ENCODE measurements around the gene AEBP2.

AEBP2 gene

GRCh38 chr12:19450362-19450761, 11.1 kb downstream of the AEBP2 start:
- no peak overlapping the region for H3K27ac ChIP-seq
- TF ChIP-seq CTCF (IDR thresholded peaks at IDR 0.05) (no peak), ZFX (IDR thresholded peaks at IDR 0.05; ENCODE audit: borderline replicate concordance) (no peak)

- TF ChIP-seq ZFX (IDR thresholded peaks at IDR 0.05; ENCODE audit: borderline replicate concordance), result no peak
- no peak for TF ChIP-seq CTCF (IDR thresholded peaks at IDR 0.05)
- no peak overlapping the region for H3K27ac ChIP-seq
These were observed 11.9 kb downstream of the AEBP2 start for GRCh38 chr12:19451196-19451595.

DNA sequence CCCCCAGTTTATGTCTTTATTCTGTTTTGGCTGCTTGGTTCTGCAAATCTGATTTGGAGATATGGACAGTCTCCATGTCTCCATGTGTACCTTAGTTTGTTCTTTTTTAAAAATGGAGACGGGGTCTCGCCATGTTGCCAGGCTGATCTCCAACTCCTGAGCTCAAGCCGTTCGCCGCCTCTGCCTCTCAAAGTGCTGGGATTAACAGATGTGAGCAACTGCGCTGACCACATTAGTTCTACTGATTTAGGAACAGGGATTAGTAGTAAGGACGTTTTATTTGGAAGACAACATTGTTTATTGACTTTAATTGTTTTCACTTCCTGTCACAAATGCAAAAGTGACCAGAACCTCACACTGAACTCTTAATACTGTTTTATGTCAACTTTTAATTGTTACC, 14.7 kb downstream of the AEBP2 start:
- no peak overlapping the region for H3K27ac ChIP-seq
- TF ChIP-seq ZFX (IDR thresholded peaks at IDR 0.05; ENCODE audit: borderline replicate concordance), result no peak
- TF ChIP-seq CTCF (IDR thresholded peaks at IDR 0.05), result no peak

DNA sequence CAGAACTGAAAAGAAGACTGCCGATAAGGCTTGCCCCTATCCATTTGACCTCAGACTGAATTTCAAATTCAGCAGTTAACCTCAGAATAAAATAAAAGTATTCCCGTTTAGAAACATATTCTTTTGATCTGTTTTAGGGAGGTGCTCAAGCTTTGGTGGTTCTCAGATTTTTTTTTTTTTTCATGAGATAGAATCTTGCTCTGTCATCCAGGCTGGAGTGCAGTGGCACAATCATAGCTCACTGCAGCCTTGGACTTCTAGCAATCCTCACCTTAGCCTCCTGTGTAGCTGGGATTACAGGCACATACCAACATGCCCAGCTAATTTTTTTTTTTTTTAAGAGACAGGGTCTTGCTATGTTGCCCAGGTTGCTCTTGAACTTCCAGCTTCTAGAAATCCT, 15.5 kb downstream of the AEBP2 start:
- H3K27ac ChIP-seq, result no peak overlapping the region
- TF ChIP-seq CTCF (IDR thresholded peaks at IDR 0.05), result no peak
- no peak for TF ChIP-seq ZFX (IDR thresholded peaks at IDR 0.05; ENCODE audit: borderline replicate concordance)

DNA sequence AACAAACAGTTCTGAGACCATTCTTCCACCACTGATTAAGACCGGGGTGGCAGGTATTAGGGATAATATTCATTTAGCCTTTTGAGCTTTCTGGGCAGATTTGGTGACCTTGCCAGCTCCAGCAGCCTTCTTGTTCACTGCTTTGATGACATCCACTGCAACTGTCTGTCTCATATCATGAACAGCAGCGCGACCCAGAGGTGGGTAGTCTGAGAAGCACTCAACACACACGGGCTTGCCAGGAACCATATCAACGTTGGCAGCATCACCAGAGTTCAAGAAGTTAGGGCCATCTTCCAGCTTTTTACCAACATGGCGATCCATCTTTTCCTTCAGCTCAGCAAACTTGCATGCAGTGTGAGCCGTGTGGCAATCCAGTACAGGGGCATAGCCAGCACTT, 16.9 kb downstream of the AEBP2 start:
- no peak for TF ChIP-seq ZFX (IDR thresholded peaks at IDR 0.05; ENCODE audit: borderline replicate concordance)
- TF ChIP-seq CTCF (IDR thresholded peaks at IDR 0.05), result no peak
- H3K27ac ChIP-seq, result no peak overlapping the region

DNA sequence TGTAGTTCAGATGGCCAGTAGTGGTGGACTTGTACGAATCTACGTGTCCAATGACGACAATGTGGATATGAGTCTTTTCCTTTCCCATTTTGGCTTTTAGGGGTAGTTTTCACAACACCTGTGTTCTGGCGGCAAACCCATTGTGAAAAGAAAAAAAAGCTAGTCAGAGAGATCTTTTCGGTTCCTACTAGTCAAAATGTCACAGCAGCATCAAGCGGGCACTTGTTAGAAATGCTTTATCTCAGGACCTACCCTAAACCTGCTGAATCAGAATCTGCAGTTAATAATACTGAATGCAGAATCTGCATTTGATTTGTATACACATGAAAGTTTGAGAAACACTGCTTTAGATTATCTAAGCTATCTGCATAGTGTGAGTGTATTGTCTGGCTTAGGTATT, 18.3 kb downstream of the AEBP2 start:
- no peak overlapping the region for H3K27ac ChIP-seq
- TF ChIP-seq CTCF (IDR thresholded peaks at IDR 0.05) (no peak), ZFX (IDR thresholded peaks at IDR 0.05; ENCODE audit: borderline replicate concordance) (no peak)

DNA sequence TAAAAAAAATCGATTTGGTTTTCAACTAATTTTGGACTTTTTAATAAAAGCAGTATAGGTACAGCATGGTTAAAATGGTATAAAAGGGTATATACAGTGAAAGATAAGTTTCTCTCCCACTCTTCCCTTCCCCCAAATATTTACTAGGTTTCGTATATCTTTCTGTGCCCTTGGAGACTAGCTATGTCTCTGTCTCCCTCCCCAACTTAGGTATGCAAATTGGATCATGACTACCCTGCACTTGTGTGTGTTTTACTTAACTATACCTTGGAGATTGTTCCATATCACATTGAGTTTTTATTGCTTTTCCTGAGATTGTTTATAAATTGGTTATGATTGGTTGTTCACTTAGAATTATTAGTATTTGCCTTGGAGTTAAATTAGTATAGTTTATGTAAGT, 19.4 kb downstream of the AEBP2 start:
- no peak for TF ChIP-seq CTCF (IDR thresholded peaks at IDR 0.05)
- TF ChIP-seq ZFX (IDR thresholded peaks at IDR 0.05; ENCODE audit: borderline replicate concordance), result no peak
- H3K27ac ChIP-seq, result no peak overlapping the region
